GM19395 (cell line): ENCODE measurements around the gene HHEX.
"Not testable (repeated sequence)": the region's sequence is repeated elsewhere in the genome, so short reads cannot be mapped to it uniquely, and the experiment has no call there.

Source experiments
- ATAC-seq: cut with Tn5 transposase; IDR thresholded peaks from one replicate; pipeline ENCODE4 v1.9.1; 2021; ENCODE audit warnings: mild to moderate bottlenecking, moderate library complexity; ENCODE audit not compliant: unreplicated experiment

HHEX gene

DNA sequence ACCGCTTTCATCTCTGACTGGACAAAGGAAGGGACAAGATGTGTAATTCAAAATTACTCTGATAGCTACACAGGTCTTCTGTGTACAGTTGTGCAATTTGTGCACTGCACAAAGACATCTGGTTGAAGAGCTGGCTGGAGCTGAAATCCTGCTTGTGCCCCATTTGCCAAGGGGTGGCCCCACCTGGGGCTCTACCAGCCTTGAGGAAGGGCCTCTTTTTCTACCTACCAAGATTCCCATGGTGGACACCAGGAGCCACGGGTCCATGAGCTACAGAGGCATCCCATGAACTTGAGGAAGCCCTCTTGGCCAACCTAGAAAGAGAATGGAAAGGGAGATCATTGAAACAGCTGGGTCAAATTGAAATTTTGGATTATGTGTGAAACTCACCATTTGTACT lies 43.2 kb downstream of the HHEX start:
- no peak for ATAC-seq

DNA sequence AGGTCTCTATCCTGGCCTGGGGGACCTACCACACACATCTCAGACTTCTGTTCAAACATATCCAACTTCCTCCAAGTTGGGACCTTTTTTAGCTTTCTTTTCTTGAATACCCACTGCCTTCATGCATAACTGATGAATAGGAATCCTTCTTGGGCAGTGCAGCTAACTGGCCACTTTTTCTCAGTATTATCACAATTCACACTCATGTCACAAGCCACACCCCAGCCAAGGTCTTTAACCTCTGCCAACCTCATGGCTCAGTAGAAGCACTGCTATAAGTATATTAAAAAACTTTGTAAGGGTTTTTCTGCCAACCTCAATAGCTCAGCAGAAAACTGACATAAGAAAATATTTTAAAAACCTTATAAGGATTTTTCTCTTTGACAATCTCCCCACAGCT lies 44.5 kb downstream of the HHEX start:
- no peak for ATAC-seq

DNA sequence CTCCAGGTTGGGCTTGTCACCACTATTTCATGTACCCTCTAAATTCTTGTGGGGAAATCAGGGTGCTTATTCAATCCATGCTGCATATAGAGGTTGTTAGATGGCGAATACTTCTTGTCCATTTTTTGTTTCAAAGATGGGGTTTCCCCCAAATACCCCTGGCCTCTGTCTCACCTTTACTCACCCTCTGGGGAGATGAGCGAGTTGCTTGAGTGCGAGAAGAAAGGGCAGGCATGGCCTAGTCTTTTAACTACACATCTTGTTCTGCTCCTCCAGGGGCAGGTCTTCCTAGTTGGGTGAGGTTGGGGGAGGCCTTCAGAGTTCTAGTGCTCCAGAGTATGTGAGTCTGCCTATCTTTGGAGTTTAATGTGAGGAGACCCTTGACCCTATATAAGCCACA lies 46.2 kb downstream of the HHEX start:
- ATAC-seq = no peak

DNA sequence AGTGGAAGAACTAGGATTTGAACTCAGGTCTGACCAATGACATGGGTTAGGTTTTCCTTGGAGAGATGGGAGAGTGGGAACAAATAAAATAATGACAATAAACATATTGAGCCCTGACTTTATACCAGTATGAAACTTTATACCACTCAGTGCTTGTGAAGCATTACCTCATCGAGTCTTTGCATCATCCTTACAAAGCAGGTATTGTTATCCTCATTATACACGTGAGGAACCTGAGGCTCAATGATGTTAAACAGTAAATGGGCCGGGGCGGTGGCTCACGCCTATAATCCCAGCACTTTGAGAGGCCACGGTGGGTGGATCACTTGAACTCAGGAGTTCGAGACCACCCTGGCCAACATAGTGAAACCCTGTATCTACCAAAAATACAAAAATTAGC lies 47.7 kb downstream of the HHEX start:
- no peak for ATAC-seq

DNA sequence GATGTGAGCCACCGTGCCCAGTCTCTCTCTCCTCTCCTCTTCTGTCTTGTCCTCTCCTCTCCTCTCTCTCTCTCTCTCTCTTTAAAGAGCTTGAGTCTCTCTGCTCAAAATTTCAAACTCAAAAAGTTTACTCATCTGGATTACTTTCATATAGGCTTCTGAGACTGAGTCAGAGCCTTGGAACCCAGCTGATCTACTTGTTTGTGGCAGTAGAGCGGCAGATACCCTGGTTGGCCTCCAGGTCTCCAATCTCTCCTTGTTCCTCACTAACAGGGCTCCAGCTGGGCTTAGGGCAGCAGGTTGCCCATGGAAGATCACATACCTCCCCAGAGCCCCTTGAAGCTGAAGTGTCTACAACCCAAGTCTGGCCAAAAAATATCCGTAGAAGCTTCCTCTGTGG lies 51.0 kb downstream of the HHEX start:
- no peak for ATAC-seq

DNA sequence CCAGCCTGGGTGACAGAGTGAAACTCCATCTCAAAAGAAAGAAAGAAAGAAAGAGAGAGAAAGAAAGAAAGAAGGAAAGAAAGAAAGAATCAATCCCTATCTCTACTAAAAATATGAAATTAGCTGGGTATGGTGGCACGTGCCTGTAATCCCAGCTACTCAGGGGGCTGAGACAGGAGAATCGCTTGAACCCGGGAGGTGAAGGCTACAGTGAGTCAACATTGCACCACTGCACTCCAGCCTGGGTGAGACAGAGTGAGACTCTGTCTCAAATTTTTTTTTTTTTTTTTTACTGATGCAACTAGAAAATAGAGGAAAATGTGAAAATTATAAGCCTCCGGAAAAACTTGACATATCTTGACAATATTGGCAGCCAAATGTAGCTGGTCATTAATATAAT lies 52.0 kb downstream of the HHEX start:
- ATAC-seq = not testable (repeated sequence)

DNA sequence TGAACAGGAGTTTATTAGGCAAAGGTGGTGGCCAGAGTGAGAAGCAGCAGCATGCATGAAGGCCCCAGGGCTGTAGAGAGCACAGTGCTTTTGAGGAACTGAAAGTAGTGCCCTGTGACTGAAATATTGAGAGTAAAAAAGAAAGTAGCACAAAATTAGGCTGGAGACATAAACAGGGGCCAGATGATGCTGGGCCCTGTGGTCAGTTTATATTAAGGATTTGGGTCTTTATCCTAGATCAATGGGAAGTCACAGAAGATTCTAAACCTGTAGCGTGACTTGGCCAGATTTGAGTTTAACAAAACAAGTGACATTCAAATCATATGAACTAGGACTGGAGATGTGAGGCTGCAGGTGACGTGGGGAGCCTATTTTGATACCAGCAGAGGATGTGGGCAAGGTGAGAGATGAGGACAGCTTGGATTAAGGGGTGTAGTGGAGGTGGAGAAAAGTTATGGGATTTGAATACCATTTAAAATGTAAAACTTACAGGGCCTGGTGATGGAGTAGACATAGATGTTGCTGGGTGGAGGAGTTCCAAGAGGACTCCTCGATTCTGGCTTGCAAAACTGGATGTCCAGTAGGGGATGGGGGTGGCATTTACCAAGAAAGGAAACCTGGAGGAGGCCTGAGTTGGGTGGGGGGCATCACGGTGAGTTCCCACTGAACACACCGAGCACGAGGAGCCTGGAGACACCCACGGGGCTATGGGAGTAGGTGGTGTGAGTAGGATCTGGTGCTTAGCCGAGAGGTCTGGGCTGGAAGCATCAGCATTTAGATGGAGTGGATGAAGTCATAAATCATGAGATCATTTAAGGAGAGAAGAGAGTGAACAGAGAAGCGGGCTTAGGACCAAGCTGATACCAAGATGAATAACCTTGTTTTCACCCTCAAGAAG lies 52.8 kb downstream of the HHEX start:
- ATAC-seq = peak; percentile 97
